GM23338 (cell line): ENCODE results near the gene CDC42BPG. TPM values are rescaled to one million over a fixed set of nuclear protein-coding genes. Genes with fewer than 3 reads are reported as not detected.

Source experiments
- EZH2 ChIP-seq: fragments of 200-600 bp; sonication (generic); IDR thresholded peaks from one replicate; pipeline ENCODE4 v1.8.0; 2017; ENCODE audit warnings: antibody characterized with exemption, mild to moderate bottlenecking, low read depth; ENCODE audit not compliant: unreplicated experiment
- JUNB ChIP-seq: IDR thresholded peaks from one replicate; pipeline ENCODE4 v1.6.1; 2016; ENCODE audit warnings: antibody characterized with exemption; ENCODE audit not compliant: unreplicated experiment
- POLR2AphosphoS5 ChIP-seq: IDR thresholded peaks from 2 replicates; pipeline ENCODE4 v1.6.1; 2016; ENCODE audit warnings: antibody characterized with exemption, low read depth
- ZNF331 ChIP-seq: fragments of 250-450 bp; sonication (Bioruptor Pico); IDR thresholded peaks from 2 replicates; pipeline ENCODE4 v1.5.0; 2020; ENCODE audit warnings: low read depth, mild to moderate bottlenecking, moderate library complexity
- polyA plus RNA-seq: library from polyadenylated mRNA; unstranded; fragments of >200 nt; fragmentation: Nextera tagmentation; extraction: Ambion mirVana; gene quantifications from 2 replicates; pipeline ENCODE4 v1.2.1, GENCODE V29; 2016
- total RNA-seq: library from RNA; depleted of rRNA; stranded (reverse); fragments of >200 nt; shearing (Covaris generic); gene quantifications from 2 replicates; pipeline ENCODE4 v1.2.3, GENCODE V29; 2014
- TF ChIP-seq, protein P1 (sequence below): fragments of 250-450 bp; sonication (Bioruptor Pico); IDR thresholded peaks from 2 replicates; pipeline ENCODE4 v1.5.0; 2020; ENCODE audit warnings: mild to moderate bottlenecking, moderate library complexity
- TF ChIP-seq, protein P2 (sequence below): IDR thresholded peaks from 2 replicates; pipeline ENCODE4 v1.6.1; 2016; ENCODE audit warnings: antibody characterized with exemption
- TF ChIP-seq, protein P3 (sequence below), 2 experiments: fragments of 200-600 bp in 1 of 2; sonication (generic) in 1 of 2; conservative IDR thresholded peaks; 2 replicates each; pipeline versions ENCODE4 v1.5.1 to v1.6.1; 2016 to 2017; ENCODE audit warnings: antibody characterized with exemption in 2 of 2, low read depth in 2 of 2, mild to moderate bottlenecking in 2 of 2, moderate library complexity in 1 of 2

Gene CDC42BPG
- total and polyA plus RNA-seq, 2 experiments from 2014 or later, result 2.3 to 11.6 TPM

DNA sequence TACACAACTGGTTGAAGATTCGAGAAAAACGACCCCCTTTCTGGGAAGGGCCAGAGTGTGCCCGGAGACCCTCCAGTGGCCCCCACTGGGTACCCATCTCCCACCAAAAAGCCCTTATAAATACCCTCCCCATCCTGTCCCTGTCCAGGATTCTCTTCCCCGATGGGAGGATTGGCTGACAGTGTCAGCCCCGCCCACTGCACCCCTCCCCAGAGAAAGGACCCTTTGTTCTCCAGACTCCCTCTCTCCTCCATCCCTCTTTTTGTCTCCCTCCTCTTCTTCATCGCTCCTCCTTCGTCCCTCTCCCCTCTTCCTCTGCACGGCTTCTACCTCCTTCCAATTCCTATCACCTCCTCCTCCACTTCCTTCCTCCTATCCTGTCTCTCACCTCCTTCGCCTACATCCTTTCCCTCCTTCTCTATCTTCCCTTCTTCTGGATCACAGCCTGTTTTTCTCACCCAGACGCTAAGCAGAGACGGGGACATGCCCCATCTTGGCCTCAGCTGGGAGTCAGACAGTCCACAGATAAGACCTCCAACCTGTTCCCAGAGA lies 20.8 kb downstream of the CDC42BPG start (continued):
- TF ChIP-seq, protein P1, sequence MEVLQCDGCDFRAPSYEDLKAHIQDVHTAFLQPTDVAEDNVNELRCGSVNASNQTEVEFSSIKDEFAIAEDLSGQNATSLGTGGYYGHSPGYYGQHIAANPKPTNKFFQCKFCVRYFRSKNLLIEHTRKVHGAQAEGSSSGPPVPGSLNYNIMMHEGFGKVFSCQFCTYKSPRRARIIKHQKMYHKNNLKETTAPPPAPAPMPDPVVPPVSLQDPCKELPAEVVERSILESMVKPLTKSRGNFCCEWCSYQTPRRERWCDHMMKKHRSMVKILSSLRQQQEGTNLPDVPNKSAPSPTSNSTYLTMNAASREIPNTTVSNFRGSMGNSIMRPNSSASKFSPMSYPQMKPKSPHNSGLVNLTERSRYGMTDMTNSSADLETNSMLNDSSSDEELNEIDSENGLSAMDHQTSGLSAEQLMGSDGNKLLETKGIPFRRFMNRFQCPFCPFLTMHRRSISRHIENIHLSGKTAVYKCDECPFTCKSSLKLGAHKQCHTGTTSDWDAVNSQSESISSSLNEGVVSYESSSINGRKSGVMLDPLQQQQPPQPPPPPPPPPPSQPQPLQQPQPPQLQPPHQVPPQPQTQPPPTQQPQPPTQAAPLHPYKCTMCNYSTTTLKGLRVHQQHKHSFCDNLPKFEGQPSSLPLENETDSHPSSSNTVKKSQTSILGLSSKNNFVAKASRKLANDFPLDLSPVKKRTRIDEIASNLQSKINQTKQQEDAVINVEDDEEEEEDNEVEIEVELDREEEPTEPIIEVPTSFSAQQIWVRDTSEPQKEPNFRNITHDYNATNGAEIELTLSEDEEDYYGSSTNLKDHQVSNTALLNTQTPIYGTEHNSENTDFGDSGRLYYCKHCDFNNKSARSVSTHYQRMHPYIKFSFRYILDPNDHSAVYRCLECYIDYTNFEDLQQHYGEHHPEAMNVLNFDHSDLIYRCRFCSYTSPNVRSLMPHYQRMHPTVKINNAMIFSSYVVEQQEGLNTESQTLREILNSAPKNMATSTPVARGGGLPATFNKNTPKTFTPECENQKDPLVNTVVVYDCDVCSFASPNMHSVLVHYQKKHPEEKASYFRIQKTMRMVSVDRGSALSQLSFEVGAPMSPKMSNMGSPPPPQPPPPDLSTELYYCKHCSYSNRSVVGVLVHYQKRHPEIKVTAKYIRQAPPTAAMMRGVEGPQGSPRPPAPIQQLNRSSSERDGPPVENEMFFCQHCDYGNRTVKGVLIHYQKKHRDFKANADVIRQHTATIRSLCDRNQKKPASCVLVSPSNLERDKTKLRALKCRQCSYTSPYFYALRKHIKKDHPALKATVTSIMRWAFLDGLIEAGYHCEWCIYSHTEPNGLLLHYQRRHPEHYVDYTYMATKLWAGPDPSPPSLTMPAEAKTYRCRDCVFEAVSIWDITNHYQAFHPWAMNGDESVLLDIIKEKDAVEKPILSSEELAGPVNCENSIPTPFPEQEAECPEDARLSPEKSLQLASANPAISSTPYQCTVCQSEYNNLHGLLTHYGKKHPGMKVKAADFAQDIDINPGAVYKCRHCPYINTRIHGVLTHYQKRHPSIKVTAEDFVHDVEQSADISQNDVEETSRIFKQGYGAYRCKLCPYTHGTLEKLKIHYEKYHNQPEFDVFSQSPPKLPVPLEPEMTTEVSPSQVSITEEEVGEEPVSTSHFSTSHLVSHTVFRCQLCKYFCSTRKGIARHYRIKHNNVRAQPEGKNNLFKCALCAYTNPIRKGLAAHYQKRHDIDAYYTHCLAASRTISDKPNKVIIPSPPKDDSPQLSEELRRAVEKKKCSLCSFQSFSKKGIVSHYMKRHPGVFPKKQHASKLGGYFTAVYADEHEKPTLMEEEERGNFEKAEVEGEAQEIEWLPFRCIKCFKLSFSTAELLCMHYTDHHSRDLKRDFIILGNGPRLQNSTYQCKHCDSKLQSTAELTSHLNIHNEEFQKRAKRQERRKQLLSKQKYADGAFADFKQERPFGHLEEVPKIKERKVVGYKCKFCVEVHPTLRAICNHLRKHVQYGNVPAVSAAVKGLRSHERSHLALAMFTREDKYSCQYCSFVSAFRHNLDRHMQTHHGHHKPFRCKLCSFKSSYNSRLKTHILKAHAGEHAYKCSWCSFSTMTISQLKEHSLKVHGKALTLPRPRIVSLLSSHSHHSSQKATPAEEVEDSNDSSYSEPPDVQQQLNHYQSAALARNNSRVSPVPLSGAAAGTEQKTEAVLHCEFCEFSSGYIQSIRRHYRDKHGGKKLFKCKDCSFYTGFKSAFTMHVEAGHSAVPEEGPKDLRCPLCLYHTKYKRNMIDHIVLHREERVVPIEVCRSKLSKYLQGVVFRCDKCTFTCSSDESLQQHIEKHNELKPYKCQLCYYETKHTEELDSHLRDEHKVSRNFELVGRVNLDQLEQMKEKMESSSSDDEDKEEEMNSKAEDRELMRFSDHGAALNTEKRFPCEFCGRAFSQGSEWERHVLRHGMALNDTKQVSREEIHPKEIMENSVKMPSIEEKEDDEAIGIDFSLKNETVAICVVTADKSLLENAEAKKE (CRISPR knock-in tag), result no peak
- TF ChIP-seq, protein P2, sequence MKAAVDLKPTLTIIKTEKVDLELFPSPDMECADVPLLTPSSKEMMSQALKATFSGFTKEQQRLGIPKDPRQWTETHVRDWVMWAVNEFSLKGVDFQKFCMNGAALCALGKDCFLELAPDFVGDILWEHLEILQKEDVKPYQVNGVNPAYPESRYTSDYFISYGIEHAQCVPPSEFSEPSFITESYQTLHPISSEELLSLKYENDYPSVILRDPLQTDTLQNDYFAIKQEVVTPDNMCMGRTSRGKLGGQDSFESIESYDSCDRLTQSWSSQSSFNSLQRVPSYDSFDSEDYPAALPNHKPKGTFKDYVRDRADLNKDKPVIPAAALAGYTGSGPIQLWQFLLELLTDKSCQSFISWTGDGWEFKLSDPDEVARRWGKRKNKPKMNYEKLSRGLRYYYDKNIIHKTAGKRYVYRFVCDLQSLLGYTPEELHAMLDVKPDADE, result no peak
- no peak for TF ChIP-seq POLR2AphosphoS5
- TF ChIP-seq EZH2, result no peak
- no peak for TF ChIP-seq JUNB
- no peak for TF ChIP-seq ZNF331 (CRISPR knock-in tag)
- TF ChIP-seq, protein P3, sequence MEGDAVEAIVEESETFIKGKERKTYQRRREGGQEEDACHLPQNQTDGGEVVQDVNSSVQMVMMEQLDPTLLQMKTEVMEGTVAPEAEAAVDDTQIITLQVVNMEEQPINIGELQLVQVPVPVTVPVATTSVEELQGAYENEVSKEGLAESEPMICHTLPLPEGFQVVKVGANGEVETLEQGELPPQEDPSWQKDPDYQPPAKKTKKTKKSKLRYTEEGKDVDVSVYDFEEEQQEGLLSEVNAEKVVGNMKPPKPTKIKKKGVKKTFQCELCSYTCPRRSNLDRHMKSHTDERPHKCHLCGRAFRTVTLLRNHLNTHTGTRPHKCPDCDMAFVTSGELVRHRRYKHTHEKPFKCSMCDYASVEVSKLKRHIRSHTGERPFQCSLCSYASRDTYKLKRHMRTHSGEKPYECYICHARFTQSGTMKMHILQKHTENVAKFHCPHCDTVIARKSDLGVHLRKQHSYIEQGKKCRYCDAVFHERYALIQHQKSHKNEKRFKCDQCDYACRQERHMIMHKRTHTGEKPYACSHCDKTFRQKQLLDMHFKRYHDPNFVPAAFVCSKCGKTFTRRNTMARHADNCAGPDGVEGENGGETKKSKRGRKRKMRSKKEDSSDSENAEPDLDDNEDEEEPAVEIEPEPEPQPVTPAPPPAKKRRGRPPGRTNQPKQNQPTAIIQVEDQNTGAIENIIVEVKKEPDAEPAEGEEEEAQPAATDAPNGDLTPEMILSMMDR (conservative IDR thresholded peaks at IDR 0.05; ENCODE audit: low read depth in 2 of 2), result no peak
